ENCODE measurements around the gene FAM53B.
A peak's percentile ranks its signal among the peaks of the same experiment; 100 is the strongest.
"Not testable (repeated sequence)": the region's sequence is repeated elsewhere in the genome, so short reads cannot be mapped to it uniquely, and the experiment has no call there.

The FAM53B gene

DNA sequence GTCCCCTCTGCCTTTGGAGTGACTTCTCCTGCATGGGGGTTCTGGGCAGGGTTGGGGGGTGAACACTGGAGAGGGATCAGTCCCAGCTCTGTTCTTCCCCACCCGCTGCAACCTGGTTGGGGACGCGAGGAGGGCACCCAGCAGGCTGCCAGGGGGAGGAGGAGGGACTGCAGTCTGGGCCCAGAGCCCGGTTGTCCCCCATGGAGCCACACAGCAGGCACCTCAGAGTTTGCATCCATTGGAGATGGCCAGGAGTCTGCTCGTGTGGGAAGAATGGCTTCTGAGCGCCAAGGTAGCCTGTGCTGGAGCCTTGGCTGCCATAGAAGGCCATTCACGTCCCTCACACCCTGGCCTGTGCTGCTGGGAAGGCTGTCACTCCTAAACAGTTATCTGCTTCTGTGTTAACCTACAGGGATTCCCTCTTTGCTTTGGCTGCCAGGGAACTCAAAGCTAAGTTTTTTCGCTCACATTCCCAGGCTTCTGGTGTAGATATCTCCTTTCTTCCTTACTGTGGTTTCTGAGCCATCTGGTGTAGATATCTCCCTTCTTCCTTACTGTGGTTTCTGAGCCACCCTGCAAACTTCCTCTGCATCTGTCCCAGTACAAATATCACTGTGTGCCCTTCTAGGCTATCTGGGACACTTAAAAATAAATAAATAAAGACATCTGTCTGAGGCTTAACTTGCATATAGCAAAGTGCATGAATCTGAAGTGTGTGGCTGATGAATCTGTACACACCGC is 148.9 kb downstream of the FAM53B start:
- no peak for DNase-seq

DNA sequence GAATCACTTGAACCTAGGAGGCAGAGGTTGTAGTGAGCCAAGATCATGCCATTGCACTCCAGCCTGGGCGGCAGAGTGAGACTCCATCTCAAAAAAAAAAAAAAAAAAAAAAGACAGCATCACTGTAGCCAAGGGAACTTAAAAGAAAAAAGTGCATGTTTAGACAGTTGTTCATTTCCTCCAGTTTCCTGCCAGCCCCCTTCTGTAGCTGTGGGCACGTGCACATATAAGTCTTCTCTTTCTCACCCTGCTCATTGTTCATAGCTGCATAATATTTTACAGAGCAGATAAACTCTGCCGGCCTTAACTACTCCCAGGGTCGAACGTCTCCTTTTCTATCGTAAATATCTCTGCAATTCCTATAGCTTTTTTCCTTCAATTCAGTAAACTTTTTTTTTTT is 149.9 kb downstream of the FAM53B start:
- DNase-seq = no peak

GRCh38 chr10:124593431-124593985 is 150.7 kb downstream of the FAM53B start:
- no peak for DNase-seq

- DNase-seq = no peak
These were observed 151.3 kb downstream of the FAM53B start for GRCh38 chr10:124592736-124593430.

DNA sequence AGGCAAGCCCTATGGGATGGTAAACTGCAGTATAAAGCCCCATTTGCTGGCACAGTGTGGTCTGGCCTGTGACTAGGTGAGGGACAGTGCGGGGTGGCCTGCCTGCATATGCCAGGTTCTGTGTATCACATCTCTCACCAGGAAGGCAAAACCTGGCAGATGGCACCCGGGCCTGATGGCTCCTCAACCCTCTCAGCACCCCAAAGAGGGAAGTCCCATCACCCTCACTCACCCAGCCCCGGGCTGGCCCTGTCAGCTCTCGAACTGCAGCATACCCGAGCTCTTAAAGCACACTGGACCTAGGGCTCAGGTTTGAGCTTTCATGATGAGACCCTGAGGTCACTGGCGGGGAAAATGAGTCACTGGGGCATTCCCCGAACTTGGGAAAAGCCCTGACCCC is 152.1 kb downstream of the FAM53B start:
- no peak for DNase-seq

- DNase-seq = no peak
These were observed 153.1 kb downstream of the FAM53B start for GRCh38 chr10:124591123-124591495.

- peak in 2 of 14 donors; percentile 45 to 62 for DNase-seq
These were observed 153.7 kb downstream of the FAM53B start for GRCh38 chr10:124590216-124591122.

GRCh38 chr10:124589491-124590041 is 154.6 kb downstream of the FAM53B start:
- peak in 9 of 14 donors; percentile 52 to 80 (median 69) for DNase-seq

DNA sequence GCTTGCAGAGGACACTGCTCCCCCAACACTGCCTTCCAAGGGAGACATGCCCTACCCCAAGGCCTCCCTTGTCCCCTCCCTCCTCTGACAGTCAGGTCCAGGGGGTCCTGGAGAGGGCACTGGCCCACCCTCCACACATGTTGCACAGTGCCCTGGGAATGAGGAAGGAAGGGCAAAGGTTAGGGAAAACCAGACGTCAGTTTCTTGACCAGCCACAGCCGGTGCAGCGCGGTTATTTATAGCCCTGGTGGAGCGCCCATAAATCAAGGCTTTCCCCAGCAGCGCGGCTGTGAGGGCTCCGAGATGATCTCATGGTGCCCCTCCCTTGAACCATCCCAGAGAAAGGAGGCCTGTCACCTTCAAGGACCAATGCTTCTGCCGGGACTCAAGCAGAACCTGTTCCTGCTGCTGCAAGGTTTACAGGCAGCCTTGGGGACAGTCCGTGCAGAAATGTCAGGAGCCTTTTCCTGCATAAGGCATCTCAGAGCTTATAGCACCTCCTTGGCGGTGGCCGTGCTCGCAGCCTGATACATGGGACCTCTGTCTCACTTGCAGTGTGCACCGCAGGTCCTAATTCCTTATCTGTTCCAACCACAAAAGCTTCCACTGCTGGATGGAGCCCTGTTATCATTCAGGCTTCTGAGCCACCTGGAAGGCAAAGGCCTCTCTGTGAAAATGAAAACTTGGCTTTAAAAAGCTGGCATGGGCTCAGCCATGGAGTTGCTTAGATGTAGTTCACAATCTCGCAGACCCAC is 155.3 kb downstream of the FAM53B start:
- DNase-seq = peak in 6 of 14 donors; percentile 33 to 78 (median 38)

DNA sequence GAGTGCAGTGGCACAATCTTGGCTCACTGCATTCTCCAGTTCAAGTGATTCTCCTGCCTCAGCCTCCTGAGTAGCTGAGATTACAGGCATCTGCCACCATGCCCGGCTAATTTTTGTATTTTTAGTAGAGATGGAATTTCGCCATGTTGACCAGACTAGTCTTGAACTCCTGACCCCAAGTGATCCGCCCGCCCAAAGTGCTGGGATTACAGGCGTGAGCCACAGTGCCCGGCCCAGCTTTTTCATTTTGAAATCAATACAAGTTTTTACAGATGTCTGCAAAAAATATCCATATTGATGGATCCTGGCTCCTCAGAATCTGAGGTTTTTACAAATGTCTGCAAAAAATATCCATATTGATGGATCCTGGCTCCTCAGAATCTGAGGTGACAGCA is 155.8 kb downstream of the FAM53B start:
- DNase-seq = not testable (repeated sequence)

DNA sequence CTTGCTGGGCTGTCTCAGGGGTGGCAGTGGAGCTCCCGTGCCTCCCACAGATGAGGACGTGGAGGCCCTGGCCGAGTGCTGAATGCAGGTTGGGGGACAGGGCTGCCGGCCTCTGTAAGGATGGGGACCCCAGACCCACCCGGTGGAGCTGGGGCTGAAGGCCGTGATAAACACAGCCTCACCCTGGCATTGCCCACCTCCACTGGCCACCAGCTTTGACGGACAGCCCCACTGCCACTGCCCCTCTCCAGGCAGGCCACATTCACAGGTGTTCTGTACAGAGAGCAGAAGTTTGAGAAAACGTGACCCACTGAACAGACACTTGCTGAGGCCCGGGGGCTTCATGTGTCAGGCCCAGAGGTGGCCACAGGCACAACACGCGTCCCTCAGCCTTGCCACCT is 156.4 kb downstream of the FAM53B start:
- DNase-seq = no peak

- DNase-seq = no peak
These were observed 158.0 kb downstream of the FAM53B start for GRCh38 chr10:124586142-124586541.

DNA sequence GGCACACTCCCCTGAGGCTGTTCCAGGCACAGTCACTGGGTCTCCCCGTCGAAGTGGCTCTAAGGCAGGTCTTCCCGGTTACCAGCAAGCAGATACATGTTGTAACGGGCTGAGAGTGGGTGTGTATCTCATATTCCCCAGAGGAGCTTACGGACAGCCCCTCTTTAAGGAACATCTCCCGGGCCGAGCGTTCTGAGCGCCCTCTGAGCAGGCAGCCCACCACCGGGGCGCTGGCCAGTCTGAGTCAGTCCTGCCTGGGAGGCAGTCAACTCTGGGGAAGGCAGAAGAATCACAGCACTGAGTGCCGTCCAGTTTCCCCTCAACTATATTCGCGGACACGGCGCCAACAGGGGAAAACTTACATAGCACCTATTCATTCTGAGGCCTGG is 165.2 kb downstream of the FAM53B start:
- DNase-seq = peak in 1 of 14 donors; percentile 56

- no peak for DNase-seq
These were observed 165.8 kb downstream of the FAM53B start for GRCh38 chr10:124578231-124579010.

- no peak for DNase-seq
These were observed 166.5 kb downstream of the FAM53B start for GRCh38 chr10:124577651-124578050.

- DNase-seq = no peak
These were observed 167.4 kb downstream of the FAM53B start for GRCh38 chr10:124576526-124577420.

- no peak for DNase-seq
These were observed 168.8 kb downstream of the FAM53B start for GRCh38 chr10:124575107-124576035.

GRCh38 chr10:124574456-124575070 is 169.6 kb downstream of the FAM53B start:
- no peak for DNase-seq

Measured in C1 segment of cervical spinal cord (tissue), 14 donors.